ENCODE results near the gene THEM4. TPM values are rescaled to one million over a fixed set of nuclear protein-coding genes. Genes with fewer than 3 reads are reported as not detected.
"Not testable (repeated sequence)": the region's sequence is repeated elsewhere in the genome, so short reads cannot be mapped to it uniquely, and the experiment has no call there.

Gene THEM4
- total RNA-seq, 1 donor from 2014 or later = 21.7 TPM

- no peak for DNase-seq (ENCODE audit: low read depth)
- Histone ChIP-seq H3K4me3 (ENCODE audit: low read depth, low read length) (no peak overlapping the region), H3K36me3 (ENCODE audit: control insufficient read depth, insufficient read depth, low read length) (no peaks in the 10 kb centered on the region), H3K27me3 (ENCODE audit: control insufficient read depth, insufficient read depth, low read length) (no peaks in the 10 kb centered on the region)
- no peak for TF ChIP-seq CTCF (IDR thresholded peaks at IDR 0.05; ENCODE audit: insufficient read depth, low read length, poor library complexity, severe bottlenecking)
Observed at GRCh38 chr1:151859891-151860293, 49.4 kb downstream of the THEM4 start.

GRCh38 chr1:151858886-151859665, 50.2 kb downstream of the THEM4 start:
- Histone ChIP-seq H3K27me3 (ENCODE audit: control insufficient read depth, insufficient read depth, low read length) (no peaks in the 10 kb centered on the region), H3K36me3 (ENCODE audit: control insufficient read depth, insufficient read depth, low read length) (no peaks in the 10 kb centered on the region), H3K4me3 (ENCODE audit: low read depth, low read length) (no peak overlapping the region)
- no peak for DNase-seq (ENCODE audit: low read depth)
- TF ChIP-seq CTCF (IDR thresholded peaks at IDR 0.05; ENCODE audit: insufficient read depth, low read length, poor library complexity, severe bottlenecking) = no peak

- Histone ChIP-seq H3K4me3 (ENCODE audit: low read depth, low read length) (no peak overlapping the region), H3K36me3 (ENCODE audit: control insufficient read depth, insufficient read depth, low read length) (no peaks in the 10 kb centered on the region), H3K27me3 (ENCODE audit: control insufficient read depth, insufficient read depth, low read length) (no peaks in the 10 kb centered on the region)
- no peak for TF ChIP-seq CTCF (IDR thresholded peaks at IDR 0.05; ENCODE audit: insufficient read depth, low read length, poor library complexity, severe bottlenecking)
- DNase-seq (ENCODE audit: low read depth) = no peak
Observed at GRCh38 chr1:151858030-151858746, 51.1 kb downstream of the THEM4 start.

GRCh38 chr1:151855933-151856332, 53.4 kb downstream of the THEM4 start:
- Histone ChIP-seq H3K27me3 (ENCODE audit: control insufficient read depth, insufficient read depth, low read length) (peaks cover 7% of the 10 kb centered on the region), H3K4me3 (ENCODE audit: low read depth, low read length) (no peak overlapping the region), H3K36me3 (ENCODE audit: control insufficient read depth, insufficient read depth, low read length) (no peaks in the 10 kb centered on the region)
- no peak for DNase-seq (ENCODE audit: low read depth)
- no peak for TF ChIP-seq CTCF (IDR thresholded peaks at IDR 0.05; ENCODE audit: insufficient read depth, low read length, poor library complexity, severe bottlenecking)

GRCh38 chr1:151855516-151855915, 53.8 kb downstream of the THEM4 start:
- H3K4me3 ChIP-seq (ENCODE audit: low read depth, low read length); H3K27me3 ChIP-seq (ENCODE audit: control insufficient read depth, insufficient read depth, low read length); DNase-seq (ENCODE audit: low read depth); H3K36me3 ChIP-seq (ENCODE audit: control insufficient read depth, insufficient read depth, low read length): not testable (repeated sequence)

GRCh38 chr1:151854658-151855057, 54.7 kb downstream of the THEM4 start:
- Histone ChIP-seq H3K36me3 (ENCODE audit: control insufficient read depth, insufficient read depth, low read length) (no peaks in the 10 kb centered on the region), H3K4me3 (ENCODE audit: low read depth, low read length) (no peak overlapping the region), H3K27me3 (ENCODE audit: control insufficient read depth, insufficient read depth, low read length) (peaks cover 7% of the 10 kb centered on the region)
- no peak for DNase-seq (ENCODE audit: low read depth)
- no peak for TF ChIP-seq CTCF (IDR thresholded peaks at IDR 0.05; ENCODE audit: insufficient read depth, low read length, poor library complexity, severe bottlenecking)
